ENCODE results near the gene NUP188. TPM values are rescaled to one million over a fixed set of nuclear protein-coding genes. Genes with fewer than 3 reads are reported as not detected.

The NUP188 gene
- polyA plus RNA-seq = 21.2 and 24.0 TPM in 2 replicates
- 49.7 and 62.0 TPM in 2 replicates for polyA minus RNA-seq

- Histone ChIP-seq H3K27me3 (ENCODE audit: insufficient read depth, low read depth, low read length) (no peaks in the 10 kb centered on the region), H2AFZ (ENCODE audit: low read depth, low read length) (peak within 1 kb of the TSS; percentile 98), H3K9me2 (ENCODE audit: insufficient read depth, low read length) (no peaks in the 10 kb centered on the region), H3K9ac (ENCODE audit: low read length) (peak within 1 kb of the TSS; percentile 88), H3K79me2 (replicated peaks; ENCODE audit: insufficient read depth, low read length) (peaks cover 5% of the 10 kb centered on the region), H3K36me3 (ENCODE audit: insufficient read depth, low read length) (no peaks in the 10 kb centered on the region), H3K4me3 (ENCODE audit: low read length) (peak within 1 kb of the TSS; percentile 95), H3K27ac (ENCODE audit: low read length) (peak within 1 kb of the TSS; percentile 85), H3K9me3 (ENCODE audit: low read length) (no peaks in the 10 kb centered on the region), H4K20me1 (ENCODE audit: insufficient read depth) (no peaks in the 10 kb centered on the region), H3K4me2 (ENCODE audit: low read length) (peak within 1 kb of the TSS; percentile 99), H3F3A (ENCODE audit: insufficient read depth, low read length, poor library complexity, severe bottlenecking) (no peaks in the 10 kb centered on the region)
- TF ChIP-seq SMC3 (conservative IDR thresholded peaks at IDR 0.05; ENCODE audit: poor library complexity) = no peak
- TF ChIP-seq POLR2AphosphoS5 (IDR thresholded peaks at IDR 0.05) = peak; percentile 97
- TF ChIP-seq MXI1 (conservative IDR thresholded peaks at IDR 0.05; ENCODE audit: poor library complexity, severe bottlenecking) = peak; percentile 93
- TF ChIP-seq CTCF (IDR thresholded peaks at IDR 0.05; ENCODE audit: poor library complexity, severe bottlenecking) = no peak
- no peak for TF ChIP-seq EZH2 (IDR thresholded peaks at IDR 0.05; ENCODE audit: borderline replicate concordance, insufficient read depth, low read length, poor library complexity, severe bottlenecking)
- no peak for TF ChIP-seq RAD21 (conservative IDR thresholded peaks at IDR 0.05)
- TF ChIP-seq TAF1 (IDR thresholded peaks at IDR 0.05; ENCODE audit: low read depth) = peak; percentile 97
- peak; percentile 51 for TF ChIP-seq EP300 (conservative IDR thresholded peaks at IDR 0.05; ENCODE audit: poor library complexity, severe bottlenecking)
- TF ChIP-seq REST (IDR thresholded peaks at IDR 0.05; ENCODE audit: borderline replicate concordance) = peak; percentile 89
These were observed at the start of gene NUP188, which contains the start of gene DOLK for GRCh38 chr9:128947527-128948301. Gene NUP188, plus strand, starts transcription at chr9:128947699. Its CDS starts 21 bp downstream, at chr9:128947720. Gene DOLK, minus strand, starts transcription at chr9:128947603. Its CDS starts 300 bp downstream, at chr9:128947303.

GRCh38 chr9:128898382-128898781 is 49.1 kb upstream of the NUP188 start:
- H3F3A ChIP-seq (ENCODE audit: insufficient read depth, low read length, poor library complexity, severe bottlenecking) = no peaks in the 10 kb centered on the region
- no peaks in the 10 kb centered on the region for H3K36me3 ChIP-seq (ENCODE audit: insufficient read depth, low read length)
- H3K9me2 ChIP-seq (ENCODE audit: insufficient read depth, low read length) = no peaks in the 10 kb centered on the region
- TF ChIP-seq MXI1 (conservative IDR thresholded peaks at IDR 0.05; ENCODE audit: poor library complexity, severe bottlenecking) = no peak
- TF ChIP-seq POLR2AphosphoS5 (IDR thresholded peaks at IDR 0.05) = no peak
- TF ChIP-seq RAD21 (conservative IDR thresholded peaks at IDR 0.05) = no peak
- no peak for TF ChIP-seq CTCF (IDR thresholded peaks at IDR 0.05; ENCODE audit: poor library complexity, severe bottlenecking)
- TF ChIP-seq REST (IDR thresholded peaks at IDR 0.05; ENCODE audit: borderline replicate concordance) = no peak
- no peak for TF ChIP-seq EZH2 (IDR thresholded peaks at IDR 0.05; ENCODE audit: borderline replicate concordance, insufficient read depth, low read length, poor library complexity, severe bottlenecking)
- TF ChIP-seq TAF1 (IDR thresholded peaks at IDR 0.05; ENCODE audit: low read depth) = no peak
- TF ChIP-seq EP300 (conservative IDR thresholded peaks at IDR 0.05; ENCODE audit: poor library complexity, severe bottlenecking) = no peak
- no peak for TF ChIP-seq SMC3 (conservative IDR thresholded peaks at IDR 0.05; ENCODE audit: poor library complexity)
- H3K9me3 ChIP-seq (ENCODE audit: low read length) = no peaks in the 10 kb centered on the region
- H3K27me3 ChIP-seq (ENCODE audit: insufficient read depth, low read depth, low read length) = no peaks in the 10 kb centered on the region
- H3K9ac ChIP-seq (ENCODE audit: low read length) = no peak overlapping the region
- no peak overlapping the region for H3K4me2 ChIP-seq (ENCODE audit: low read length)
- H2AFZ ChIP-seq (ENCODE audit: low read depth, low read length) = no peak overlapping the region
- H4K20me1 ChIP-seq (ENCODE audit: insufficient read depth) = no peaks in the 10 kb centered on the region
- H3K4me3 ChIP-seq (ENCODE audit: low read length) = no peak overlapping the region
- H3K79me2 ChIP-seq (replicated peaks; ENCODE audit: insufficient read depth, low read length) = no peaks in the 10 kb centered on the region
- H3K27ac ChIP-seq (ENCODE audit: low read length) = no peak overlapping the region
